ENCODE measurements around the gene PKHD1.

- TF ChIP-seq, protein P1, sequence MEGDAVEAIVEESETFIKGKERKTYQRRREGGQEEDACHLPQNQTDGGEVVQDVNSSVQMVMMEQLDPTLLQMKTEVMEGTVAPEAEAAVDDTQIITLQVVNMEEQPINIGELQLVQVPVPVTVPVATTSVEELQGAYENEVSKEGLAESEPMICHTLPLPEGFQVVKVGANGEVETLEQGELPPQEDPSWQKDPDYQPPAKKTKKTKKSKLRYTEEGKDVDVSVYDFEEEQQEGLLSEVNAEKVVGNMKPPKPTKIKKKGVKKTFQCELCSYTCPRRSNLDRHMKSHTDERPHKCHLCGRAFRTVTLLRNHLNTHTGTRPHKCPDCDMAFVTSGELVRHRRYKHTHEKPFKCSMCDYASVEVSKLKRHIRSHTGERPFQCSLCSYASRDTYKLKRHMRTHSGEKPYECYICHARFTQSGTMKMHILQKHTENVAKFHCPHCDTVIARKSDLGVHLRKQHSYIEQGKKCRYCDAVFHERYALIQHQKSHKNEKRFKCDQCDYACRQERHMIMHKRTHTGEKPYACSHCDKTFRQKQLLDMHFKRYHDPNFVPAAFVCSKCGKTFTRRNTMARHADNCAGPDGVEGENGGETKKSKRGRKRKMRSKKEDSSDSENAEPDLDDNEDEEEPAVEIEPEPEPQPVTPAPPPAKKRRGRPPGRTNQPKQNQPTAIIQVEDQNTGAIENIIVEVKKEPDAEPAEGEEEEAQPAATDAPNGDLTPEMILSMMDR (IDR thresholded peaks at IDR 0.05), result no peak
- no peak for TF ChIP-seq POLR2A (IDR thresholded peaks at IDR 0.05)
These were observed 42.4 kb downstream of the PKHD1 start for GRCh38 chr6:52045033-52045432.

Measured in suprapubic skin (tissue), 3 donors.